Rectal smooth muscle tissue (tissue), 1 donor: ENCODE measurements around the gene FOSL2.

ENCODE experiments used
- H3K27ac ChIP-seq: one replicate; pipeline ENCODE4 v1.7.0; 2013; ENCODE audit warnings: low read depth, low read length, inconsistent platforms
- H3K27me3 ChIP-seq: one replicate; pipeline ENCODE4 v1.7.0; 2013; ENCODE audit warnings: low read length; ENCODE audit not compliant: control insufficient read depth, insufficient read depth
- H3K36me3 ChIP-seq: one replicate; pipeline ENCODE4 v1.7.0; 2013; ENCODE audit warnings: low read length; ENCODE audit not compliant: control insufficient read depth, insufficient read depth
- H3K4me1 ChIP-seq: one replicate; pipeline ENCODE4 v1.7.0; 2013; ENCODE audit warnings: low read length; ENCODE audit not compliant: control insufficient read depth, insufficient read depth
- H3K4me3 ChIP-seq: one replicate; pipeline ENCODE4 v1.7.0; 2013; ENCODE audit warnings: low read length
- H3K9ac ChIP-seq: one replicate; pipeline ENCODE4 v1.7.0; 2013; ENCODE audit warnings: low read length

The FOSL2 gene

GRCh38 chr2:28429636-28430376, 37.1 kb downstream of the FOSL2 start:
- H3K27me3 ChIP-seq, result no peaks in the 10 kb centered on the region
- no peak overlapping the region for H3K9ac ChIP-seq
- H3K4me1 ChIP-seq, result no peaks in the 10 kb centered on the region
- H3K4me3 ChIP-seq, result no peak overlapping the region
- H3K27ac ChIP-seq, result no peak overlapping the region
- no peaks in the 10 kb centered on the region for H3K36me3 ChIP-seq

- Histone ChIP-seq H3K27ac (no peak overlapping the region), H3K4me1 (no peaks in the 10 kb centered on the region), H3K9ac (no peak overlapping the region), H3K36me3 (no peaks in the 10 kb centered on the region), H3K4me3 (no peak overlapping the region), H3K27me3 (no peaks in the 10 kb centered on the region)
Observed at GRCh38 chr2:28430377-28430765, 37.7 kb downstream of the FOSL2 start.

- no peaks in the 10 kb centered on the region for H3K36me3 ChIP-seq
- no peak overlapping the region for H3K4me3 ChIP-seq
- H3K9ac ChIP-seq, result no peak overlapping the region
- H3K27ac ChIP-seq, result no peak overlapping the region
- H3K4me1 ChIP-seq, result no peaks in the 10 kb centered on the region
- no peaks in the 10 kb centered on the region for H3K27me3 ChIP-seq
Observed at GRCh38 chr2:28430788-28431418, 38.2 kb downstream of the FOSL2 start.

- H3K36me3 ChIP-seq, result no peaks in the 10 kb centered on the region
- no peak overlapping the region for H3K4me3 ChIP-seq
- no peaks in the 10 kb centered on the region for H3K27me3 ChIP-seq
- no peaks in the 10 kb centered on the region for H3K4me1 ChIP-seq
- no peak overlapping the region for H3K27ac ChIP-seq
- H3K9ac ChIP-seq, result no peak overlapping the region
Observed at GRCh38 chr2:28431741-28432140, 39.1 kb downstream of the FOSL2 start.

GRCh38 chr2:28432362-28432761, 39.7 kb downstream of the FOSL2 start:
- Histone ChIP-seq H3K27me3 (no peaks in the 10 kb centered on the region), H3K4me3 (no peak overlapping the region), H3K4me1 (no peaks in the 10 kb centered on the region), H3K9ac (no peak overlapping the region), H3K27ac (no peak overlapping the region), H3K36me3 (no peaks in the 10 kb centered on the region)

GRCh38 chr2:28433215-28433614, 40.6 kb downstream of the FOSL2 start:
- Histone ChIP-seq H3K36me3 (no peaks in the 10 kb centered on the region), H3K9ac (no peak overlapping the region), H3K27me3 (no peaks in the 10 kb centered on the region), H3K4me1 (no peaks in the 10 kb centered on the region), H3K27ac (no peak overlapping the region), H3K4me3 (no peak overlapping the region)

GRCh38 chr2:28433935-28434599, 41.4 kb downstream of the FOSL2 start:
- Histone ChIP-seq H3K9ac (no peak overlapping the region), H3K27ac (no peak overlapping the region), H3K27me3 (no peaks in the 10 kb centered on the region), H3K4me1 (no peaks in the 10 kb centered on the region), H3K4me3 (no peak overlapping the region), H3K36me3 (no peaks in the 10 kb centered on the region)

GRCh38 chr2:28434600-28434989, 41.9 kb downstream of the FOSL2 start:
- no peak overlapping the region for H3K27ac ChIP-seq
- no peak overlapping the region for H3K9ac ChIP-seq
- H3K4me3 ChIP-seq, result no peak overlapping the region
- no peaks in the 10 kb centered on the region for H3K36me3 ChIP-seq
- H3K27me3 ChIP-seq, result no peaks in the 10 kb centered on the region
- H3K4me1 ChIP-seq, result no peaks in the 10 kb centered on the region

- no peaks in the 10 kb centered on the region for H3K36me3 ChIP-seq
- no peak overlapping the region for H3K9ac ChIP-seq
- H3K4me3 ChIP-seq, result no peak overlapping the region
- H3K27me3 ChIP-seq, result no peaks in the 10 kb centered on the region
- no peak overlapping the region for H3K27ac ChIP-seq
- H3K4me1 ChIP-seq, result no peaks in the 10 kb centered on the region
Observed at GRCh38 chr2:28435241-28435640, 42.6 kb downstream of the FOSL2 start.

GRCh38 chr2:28435814-28436351, 43.2 kb downstream of the FOSL2 start:
- Histone ChIP-seq H3K4me3 (no peak overlapping the region), H3K9ac (no peak overlapping the region), H3K36me3 (no peaks in the 10 kb centered on the region), H3K27me3 (no peaks in the 10 kb centered on the region), H3K4me1 (no peaks in the 10 kb centered on the region), H3K27ac (no peak overlapping the region)

- Histone ChIP-seq H3K27me3 (no peaks in the 10 kb centered on the region), H3K4me1 (no peaks in the 10 kb centered on the region), H3K36me3 (no peaks in the 10 kb centered on the region), H3K9ac (no peak overlapping the region), H3K4me3 (no peak overlapping the region), H3K27ac (no peak overlapping the region)
Observed at GRCh38 chr2:28436525-28437051, 43.9 kb downstream of the FOSL2 start.

GRCh38 chr2:28437149-28437835, 44.6 kb downstream of the FOSL2 start:
- Histone ChIP-seq H3K27ac (no peak overlapping the region), H3K4me3 (no peak overlapping the region), H3K4me1 (no peaks in the 10 kb centered on the region), H3K9ac (no peak overlapping the region), H3K36me3 (no peaks in the 10 kb centered on the region), H3K27me3 (no peaks in the 10 kb centered on the region)
